Mucosa of descending colon (tissue), 3 donors: ENCODE data around the gene HLA-DOA. TPM values are rescaled to one million over a fixed set of nuclear protein-coding genes. Genes with fewer than 3 reads are reported as not detected.

Experiments
- ATAC-seq: fragments of 200-7000 bp; cut with Tn5 transposase; one replicate; pipeline ENCODE4 v1.9.1; 2020; ENCODE audit warnings: mild to moderate bottlenecking, moderate library complexity
- DNase-seq, 3 donors: peaks; one replicate each; pipeline ENCODE4 v3.0.0-alpha.2; 2020
- H3K36me3 ChIP-seq: fragments of 200-600 bp; one replicate; pipeline ENCODE4 v1.8.0; 2021; ENCODE audit warnings: low read depth, mild to moderate bottlenecking
- H3K4me1 ChIP-seq: fragments of 200-600 bp; one replicate; pipeline ENCODE4 v1.8.0; 2021; ENCODE audit warnings: low read depth, mild to moderate bottlenecking
- H3K4me3 ChIP-seq: fragments of 200-600 bp; one replicate; pipeline ENCODE4 v1.8.0; 2021; ENCODE audit warnings: mild to moderate bottlenecking
- H3K9me3 ChIP-seq: fragments of 200-600 bp; one replicate; pipeline ENCODE4 v1.8.0; 2021; ENCODE audit warnings: mild to moderate bottlenecking
- CTCF ChIP-seq: fragments of 200-600 bp; IDR thresholded peaks from one replicate; pipeline ENCODE4 v1.8.0; 2022; ENCODE audit warnings: antibody characterized with exemption, mild to moderate bottlenecking
- intact Hi-C, 2 donors: fragments of 100-400 bp; cut with DNase I in 1 of 2; cut with micrococcal nuclease in 1 of 2; formaldehyde crosslinking; loops; one replicate each; pipeline versions ENCODE4 v1.11.0 to v1.11.1; 2022; cut with DNase I, micrococcal nuclease
- long read RNA-seq, 2 donors: library from polyadenylated mRNA; unstranded; transcript quantifications; one replicate each; pipeline ENCODE4 v2.0.0, GENCODE V29; 2019 to 2021
- total RNA-seq, 3 donors: library from RNA; stranded (reverse); fragmentation: NEBNext Ultra II Directional in 2 of 3; extraction: Animal tissue kit (Norgen Biotek cat#: 25700) in 2 of 3; gene quantifications; one replicate each; pipeline versions ENCODE4 v1.2.1 to v1.2.4, GENCODE V29; 2021 to 2023
- donor health status: DM: no; HTN: no; CAD: no; lungs with moderate emphysema.
- donor health status: DM: no; HTN: no; CAD: no.
- donor health status: DM: no; HTN: yes; CAD: no.

Gene HLA-DOA
- total RNA-seq, result 1 to 10 TPM; 1.8 to 4.0 (median 3.2) TPM
- long read RNA-seq, donor 1, result 0 reads
- long read RNA-seq, donor 2, result 0 reads

- Histone ChIP-seq H3K4me1 (no peaks in the 10 kb centered on the region), H3K4me3 (no peak within 1 kb of the TSS), H3K36me3 (no peaks in the 10 kb centered on the region), H3K9me3 (no peaks in the 10 kb centered on the region)
- ATAC-seq, result peak; percentile 83
- DNase-seq, result no peak
- intact Hi-C loops, result no loop called here
- no peak for TF ChIP-seq CTCF
These were observed at the start of gene HLA-DOA for GRCh38 chr6:33008944-33009861. TSS of gene HLA-DOA (minus strand) at chr6:33009591.

- intact Hi-C loops, result no loop called here
- no peaks in the 10 kb centered on the region for H3K36me3 ChIP-seq
- no peaks in the 10 kb centered on the region for H3K9me3 ChIP-seq
- ATAC-seq, result peak; percentile 39
- no peaks in the 10 kb centered on the region for H3K4me1 ChIP-seq
- no peak for TF ChIP-seq CTCF
- no peak for DNase-seq
- H3K4me3 ChIP-seq, result no peak overlapping the region
These were observed 48.1 kb upstream of the HLA-DOA start for GRCh38 chr6:33057222-33058150.

GRCh38 chr6:33053230-33053629 is 43.8 kb upstream of the HLA-DOA start:
- no peak for DNase-seq
- intact Hi-C loops, result no loop called here
- TF ChIP-seq CTCF, result no peak
- Histone ChIP-seq H3K4me3 (no peak overlapping the region), H3K4me1 (no peaks in the 10 kb centered on the region), H3K9me3 (no peaks in the 10 kb centered on the region), H3K36me3 (no peaks in the 10 kb centered on the region)
- ATAC-seq, result no peak

- intact Hi-C loops, result no loop called here
- Histone ChIP-seq H3K4me1 (no peaks in the 10 kb centered on the region), H3K9me3 (no peaks in the 10 kb centered on the region), H3K4me3 (no peak overlapping the region), H3K36me3 (no peaks in the 10 kb centered on the region)
- ATAC-seq (no peak), DNase-seq (no peak)
- no peak for TF ChIP-seq CTCF
These were observed 43.2 kb upstream of the HLA-DOA start for GRCh38 chr6:33052627-33053026.

- Histone ChIP-seq H3K4me1 (no peaks in the 10 kb centered on the region), H3K9me3 (no peaks in the 10 kb centered on the region), H3K4me3 (no peak overlapping the region), H3K36me3 (no peaks in the 10 kb centered on the region)
- intact Hi-C loops, result no loop called here
- TF ChIP-seq CTCF, result no peak
- no peak for DNase-seq
- no peak for ATAC-seq
These were observed 40.8 kb upstream of the HLA-DOA start for GRCh38 chr6:33050014-33050810.
